ENCODE data around the gene ZNF536. TPM values are rescaled to one million over a fixed set of nuclear protein-coding genes. Genes with fewer than 3 reads are reported as not detected.

The ZNF536 gene
- total and polyA plus RNA-seq, 9 of the 15 experiments (the other 6 are each of a cell fraction or from before 2014, with no cell fraction given): not detected

- ATAC-seq: no peak
Observed at GRCh38 chr19:30516531-30516930, 144.3 kb downstream of the ZNF536 start.

More at GRCh38 chr19:30516531-30516930, 144.3 kb downstream of the ZNF536 start:
- peaks cover 3% of the 10 kb centered on the region; the same call in 1 of the 2 replicates for H4K20me1 ChIP-seq (replicated peaks; ENCODE audit: control insufficient read depth, insufficient read depth, low read length)
- H3K27ac ChIP-seq (ENCODE audit: extremely low read depth, low read depth, low read length): no peak overlapping the region
- H2AFZ ChIP-seq (ENCODE audit: low read depth, low read length): no peak overlapping the region
- DNase-seq (ENCODE audit: extremely low read depth in 1 of 4, low spot score in 3 of 4): no peak
- no peak overlapping the region for H3K9ac ChIP-seq (ENCODE audit: insufficient read depth in 1 of 2, low read depth in 2 of 2, low read length in 2 of 2)
- no peaks in the 10 kb centered on the region for H3K4me1 ChIP-seq (replicated peaks in 1 of 2; ENCODE audit: control insufficient read depth in 2 of 2, insufficient read depth in 2 of 2, low read length in 2 of 2)
- no peak overlapping the region for H3K4me3 ChIP-seq
- no peak for TF ChIP-seq ZNF23 (CRISPR knock-in tag; IDR thresholded peaks at IDR 0.05)
- TF ChIP-seq ZNF707 (CRISPR knock-in tag; conservative IDR thresholded peaks at IDR 0.05): no peak
- TF ChIP-seq NRF1 (conservative IDR thresholded peaks at IDR 0.05 in 1 of 2, IDR thresholded peaks at IDR 0.05 in 1 of 2): no peak
- TF ChIP-seq, protein P1, sequence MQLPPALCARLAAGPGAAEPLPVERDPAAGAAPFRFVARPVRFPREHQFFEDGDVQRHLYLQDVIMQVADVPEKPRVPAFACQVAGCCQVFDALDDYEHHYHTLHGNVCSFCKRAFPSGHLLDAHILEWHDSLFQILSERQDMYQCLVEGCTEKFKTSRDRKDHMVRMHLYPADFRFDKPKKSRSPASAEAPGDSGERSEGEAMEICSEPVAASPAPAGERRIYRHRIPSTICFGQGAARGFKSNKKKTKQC (CRISPR knock-in tag; IDR thresholded peaks at IDR 0.05): no peak
- TF ChIP-seq NFE2 (IDR thresholded peaks at IDR 0.05; ENCODE audit: low read depth): no peak
- no peak for TF ChIP-seq SIX5 (IDR thresholded peaks at IDR 0.05; ENCODE audit: borderline replicate concordance in 1 of 2, insufficient read depth in 1 of 2, low read depth in 1 of 2, low read length in 2 of 2)
- no peak for TF ChIP-seq ZNF253 (CRISPR knock-in tag; conservative IDR thresholded peaks at IDR 0.05)
- no peak for TF ChIP-seq KLF13 (tag; IDR thresholded peaks at IDR 0.05; ENCODE audit: borderline replicate concordance, low read depth)
- TF ChIP-seq CBX2 (IDR thresholded peaks at IDR 0.05; ENCODE audit: insufficient read depth, low read length, poor library complexity, severe bottlenecking): no peak
- TF ChIP-seq, protein P2, sequence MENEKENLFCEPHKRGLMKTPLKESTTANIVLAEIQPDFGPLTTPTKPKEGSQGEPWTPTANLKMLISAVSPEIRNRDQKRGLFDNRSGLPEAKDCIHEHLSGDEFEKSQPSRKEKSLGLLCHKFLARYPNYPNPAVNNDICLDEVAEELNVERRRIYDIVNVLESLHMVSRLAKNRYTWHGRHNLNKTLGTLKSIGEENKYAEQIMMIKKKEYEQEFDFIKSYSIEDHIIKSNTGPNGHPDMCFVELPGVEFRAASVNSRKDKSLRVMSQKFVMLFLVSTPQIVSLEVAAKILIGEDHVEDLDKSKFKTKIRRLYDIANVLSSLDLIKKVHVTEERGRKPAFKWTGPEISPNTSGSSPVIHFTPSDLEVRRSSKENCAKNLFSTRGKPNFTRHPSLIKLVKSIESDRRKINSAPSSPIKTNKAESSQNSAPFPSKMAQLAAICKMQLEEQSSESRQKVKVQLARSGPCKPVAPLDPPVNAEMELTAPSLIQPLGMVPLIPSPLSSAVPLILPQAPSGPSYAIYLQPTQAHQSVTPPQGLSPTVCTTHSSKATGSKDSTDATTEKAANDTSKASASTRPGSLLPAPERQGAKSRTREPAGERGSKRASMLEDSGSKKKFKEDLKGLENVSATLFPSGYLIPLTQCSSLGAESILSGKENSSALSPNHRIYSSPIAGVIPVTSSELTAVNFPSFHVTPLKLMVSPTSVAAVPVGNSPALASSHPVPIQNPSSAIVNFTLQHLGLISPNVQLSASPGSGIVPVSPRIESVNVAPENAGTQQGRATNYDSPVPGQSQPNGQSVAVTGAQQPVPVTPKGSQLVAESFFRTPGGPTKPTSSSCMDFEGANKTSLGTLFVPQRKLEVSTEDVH (IDR thresholded peaks at IDR 0.05; ENCODE audit: low read depth, partially characterized antibody): no peak
- no peak for TF ChIP-seq ZNF75A (CRISPR knock-in tag; IDR thresholded peaks at IDR 0.05)
- no peak for TF ChIP-seq ZNF764 (CRISPR knock-in tag; IDR thresholded peaks at IDR 0.05; ENCODE audit: low read depth)
- TF ChIP-seq ZNF121 (CRISPR knock-in tag; conservative IDR thresholded peaks at IDR 0.05): no peak
- TF ChIP-seq KAT7 (CRISPR knock-in tag; IDR thresholded peaks at IDR 0.05; ENCODE audit: borderline replicate concordance): no peak
- no peak for TF ChIP-seq SRSF7 (optimal IDR thresholded peaks at IDR 0.05; ENCODE audit: low read depth, low read length)
- TF ChIP-seq POLR3G (IDR thresholded peaks at IDR 0.05; ENCODE audit: extremely low read depth, insufficient read length, insufficient replicate concordance): no peak
- no peak for TF ChIP-seq SMAD3 (CRISPR knock-in tag; conservative IDR thresholded peaks at IDR 0.05)
- TF ChIP-seq ZNF12 (CRISPR knock-in tag; IDR thresholded peaks at IDR 0.05): no peak
- TF ChIP-seq ZNF77 (CRISPR knock-in tag; IDR thresholded peaks at IDR 0.05): no peak
- no peak for TF ChIP-seq TOE1 (IDR thresholded peaks at IDR 0.05; ENCODE audit: borderline replicate concordance)
- TF ChIP-seq TOE1 (CRISPR knock-in tag; IDR thresholded peaks at IDR 0.05; ENCODE audit: borderline replicate concordance, low read depth): no peak
- no peak for FAIRE-seq
- POLR2A ChIA-PET: no interaction called here
- in situ Hi-C loops (cut with MboI) (no loop called here), intact Hi-C loops (cut with micrococcal nuclease) (no loop called here)
- H3K9me3 ChIP-seq (replicated peaks; ENCODE audit: control insufficient read depth, insufficient read depth, low read depth, low read length): no peaks in the 10 kb centered on the region
- CTCF ChIA-PET (ENCODE audit: low intra/inter-chr PET ratio): no interaction called here
- peaks cover 0 to 10% of the 10 kb centered on the region in 2 experiments; a peak in 1 of 5 replicates for H3K27me3 ChIP-seq (ENCODE audit: control insufficient read depth in 2 of 2, insufficient read depth in 2 of 2, low read length in 2 of 2)
- 2% methylated on average over 17 of the region's 17 CpGs for WGBS (ENCODE audit: insufficient coverage, low coverage, missing lambda C conversion rate)
- no peak overlapping the region for H3K4me2 ChIP-seq (ENCODE audit: insufficient read depth, low read length)
- H3K9me1 ChIP-seq (ENCODE audit: control insufficient read depth, insufficient read depth, low read length): peaks cover 3% of the 10 kb centered on the region
- H3K79me2 ChIP-seq (ENCODE audit: control insufficient read depth, insufficient read depth, low read length): no peaks in the 10 kb centered on the region
- H3K36me3 ChIP-seq (ENCODE audit: control insufficient read depth, insufficient read depth, low read length): no peaks in the 10 kb centered on the region
- no TSS peak for BruUV-seq (replicated peaks)
